Measurements from ENCODE around the gene SH3PXD2A. TPM values are rescaled to one million over a fixed set of nuclear protein-coding genes. Genes with fewer than 3 reads are reported as not detected.

Gene SH3PXD2A
- total RNA-seq, 4 donors from 2014 or later: 9.4 to 20.6 (median 11.2) TPM

DNA sequence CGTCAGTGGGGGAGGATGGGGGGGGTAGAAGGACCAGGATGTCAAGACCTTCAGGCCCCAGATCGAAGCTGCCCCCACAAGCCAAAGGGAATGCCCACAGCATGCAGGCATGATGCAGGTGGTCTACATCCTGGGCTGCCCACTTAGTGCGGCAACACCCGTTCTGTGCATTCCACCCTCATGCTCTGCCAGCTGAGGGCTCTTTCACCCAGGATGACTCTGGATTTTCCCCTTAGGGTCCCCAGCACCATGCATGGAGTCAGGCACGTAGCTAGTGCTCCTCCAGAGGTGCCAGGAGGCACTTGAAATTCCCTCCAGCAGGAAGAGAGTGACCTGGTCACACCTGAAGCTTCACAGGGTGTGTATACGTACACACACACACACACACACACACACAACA lies 66.2 kb downstream of the SH3PXD2A start:
- Histone ChIP-seq H3K27me3 (no peaks in the 10 kb centered on the region), H3K4me1 (peaks cover under 1 to 1% of the 10 kb centered on the region in 2 donors), H3K9me3 (no peaks in the 10 kb centered on the region), H3K36me3 (no peaks in the 10 kb centered on the region), H3K27ac (no peak overlapping the region), H3K4me3 (replicated peaks in 1 of 3) (no peak overlapping the region)
- TF ChIP-seq POLR2A (IDR thresholded peaks at IDR 0.05): no peak
- TF ChIP-seq, protein P1, sequence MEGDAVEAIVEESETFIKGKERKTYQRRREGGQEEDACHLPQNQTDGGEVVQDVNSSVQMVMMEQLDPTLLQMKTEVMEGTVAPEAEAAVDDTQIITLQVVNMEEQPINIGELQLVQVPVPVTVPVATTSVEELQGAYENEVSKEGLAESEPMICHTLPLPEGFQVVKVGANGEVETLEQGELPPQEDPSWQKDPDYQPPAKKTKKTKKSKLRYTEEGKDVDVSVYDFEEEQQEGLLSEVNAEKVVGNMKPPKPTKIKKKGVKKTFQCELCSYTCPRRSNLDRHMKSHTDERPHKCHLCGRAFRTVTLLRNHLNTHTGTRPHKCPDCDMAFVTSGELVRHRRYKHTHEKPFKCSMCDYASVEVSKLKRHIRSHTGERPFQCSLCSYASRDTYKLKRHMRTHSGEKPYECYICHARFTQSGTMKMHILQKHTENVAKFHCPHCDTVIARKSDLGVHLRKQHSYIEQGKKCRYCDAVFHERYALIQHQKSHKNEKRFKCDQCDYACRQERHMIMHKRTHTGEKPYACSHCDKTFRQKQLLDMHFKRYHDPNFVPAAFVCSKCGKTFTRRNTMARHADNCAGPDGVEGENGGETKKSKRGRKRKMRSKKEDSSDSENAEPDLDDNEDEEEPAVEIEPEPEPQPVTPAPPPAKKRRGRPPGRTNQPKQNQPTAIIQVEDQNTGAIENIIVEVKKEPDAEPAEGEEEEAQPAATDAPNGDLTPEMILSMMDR (IDR thresholded peaks at IDR 0.05): no peak
- intact Hi-C loops (cut with DNase I): no loop called here
- no peak for DNase-seq
- WGBS, 2 donors: 59 to 69% methylated on average over 6 of the region's 6 CpGs

DNA sequence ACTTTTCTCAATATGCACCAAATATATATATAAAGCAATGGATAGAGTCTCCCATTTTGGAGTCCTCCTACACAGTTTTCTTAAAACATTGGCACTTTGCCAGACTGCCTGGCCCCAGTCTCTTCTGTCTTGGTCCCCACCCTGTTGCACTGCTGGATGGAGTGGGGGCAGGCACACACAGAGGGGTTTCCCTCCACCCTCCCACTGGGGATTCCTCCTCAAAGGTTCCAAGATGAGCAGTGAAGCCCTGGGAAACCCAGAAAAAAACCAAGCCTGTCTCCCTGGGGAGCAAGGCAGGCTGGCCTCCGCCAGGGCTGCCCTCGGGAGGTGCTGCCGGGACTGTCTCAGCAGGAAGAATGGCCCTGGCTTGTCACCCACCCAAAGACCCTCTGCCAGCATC lies 68.0 kb downstream of the SH3PXD2A start:
- Histone ChIP-seq H3K9me3 (no peaks in the 10 kb centered on the region), H3K4me3 (replicated peaks in 1 of 3) (no peak overlapping the region), H3K4me1 (no peaks in the 10 kb centered on the region), H3K27ac (no peak overlapping the region), H3K27me3 (no peaks in the 10 kb centered on the region), H3K36me3 (no peaks in the 10 kb centered on the region)
- no peak for DNase-seq
- intact Hi-C loops (cut with DNase I): no loop called here
- 44 to 76% methylated on average over 3 of the region's 3 CpGs for WGBS, 2 donors
- TF ChIP-seq, protein P1 (IDR thresholded peaks at IDR 0.05): no peak
- no peak for TF ChIP-seq POLR2A (IDR thresholded peaks at IDR 0.05)

DNA sequence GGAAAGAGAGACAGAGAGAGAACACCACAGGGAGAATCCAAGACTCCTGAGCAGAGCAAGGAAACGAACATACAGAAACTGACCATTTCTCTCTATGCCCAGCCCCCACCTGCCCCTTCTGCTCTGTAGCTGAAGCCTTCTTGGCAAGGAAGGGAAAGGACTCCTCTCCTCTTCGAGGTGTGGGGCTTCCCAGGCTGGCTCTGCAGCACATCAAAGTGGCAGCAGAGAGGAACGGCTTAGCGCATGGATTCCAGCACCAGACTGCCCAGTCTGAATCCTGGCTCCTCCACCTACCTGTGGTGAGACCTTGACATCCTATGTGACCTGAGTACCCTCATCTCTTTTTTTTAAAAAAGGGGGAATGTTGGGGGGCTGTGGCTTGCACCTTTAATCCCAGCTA lies 69.4 kb downstream of the SH3PXD2A start:
- Histone ChIP-seq H3K36me3 (no peaks in the 10 kb centered on the region), H3K27ac (no peak overlapping the region), H3K4me3 (replicated peaks in 1 of 3) (no peak overlapping the region), H3K4me1 (no peaks in the 10 kb centered on the region), H3K27me3 (no peaks in the 10 kb centered on the region), H3K9me3 (no peaks in the 10 kb centered on the region)
- TF ChIP-seq, protein P1 (IDR thresholded peaks at IDR 0.05): no peak
- TF ChIP-seq POLR2A (IDR thresholded peaks at IDR 0.05): no peak
- 41 to 58% methylated on average over 4 of the region's 4 CpGs for WGBS, 2 donors
- no peak for DNase-seq
- intact Hi-C loops (cut with DNase I): no loop called here

DNA sequence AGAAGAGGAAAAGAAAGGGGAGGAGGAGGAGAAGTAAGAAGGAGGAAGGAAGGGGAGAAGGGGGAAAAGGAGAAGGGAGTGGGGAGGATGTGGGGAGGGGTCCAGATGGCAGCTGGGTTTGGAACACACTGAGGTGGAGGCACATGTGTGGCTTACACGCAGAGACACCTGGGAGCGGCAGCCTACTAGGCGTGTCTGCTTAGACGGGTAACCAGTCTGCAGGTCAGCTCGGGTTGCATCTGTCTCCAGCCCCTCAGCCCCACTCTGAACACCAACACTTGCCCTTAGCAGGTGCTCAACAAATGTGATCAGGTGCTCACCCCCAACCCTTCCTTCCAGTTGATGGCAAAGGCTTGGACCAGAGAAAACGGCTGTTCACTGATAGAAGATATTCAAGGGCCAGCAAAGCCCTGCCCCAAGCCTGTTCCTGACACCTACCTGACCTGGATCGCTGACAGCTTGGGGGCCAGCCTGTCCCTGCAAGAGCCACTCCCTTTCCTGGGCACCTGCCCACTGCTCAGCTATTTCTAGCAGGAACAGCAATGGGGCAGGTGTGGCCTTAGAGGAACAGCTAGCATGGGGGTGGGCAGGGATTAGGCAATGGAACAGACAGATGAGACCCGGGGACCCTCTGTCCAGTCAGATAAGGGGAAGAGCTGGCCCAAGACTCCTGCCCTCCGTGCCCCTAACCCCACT lies 70.5 kb downstream of the SH3PXD2A start:
- no peak for DNase-seq
- no peak for TF ChIP-seq POLR2A (IDR thresholded peaks at IDR 0.05)
- TF ChIP-seq, protein P1 (IDR thresholded peaks at IDR 0.05): no peak
- no peaks in the 10 kb centered on the region for H3K9me3 ChIP-seq
- H3K4me1 ChIP-seq: no peaks in the 10 kb centered on the region
- no peaks in the 10 kb centered on the region for H3K36me3 ChIP-seq
- H3K27me3 ChIP-seq: no peaks in the 10 kb centered on the region
- WGBS, 2 donors: 73 to 74% methylated on average over 8 to 9 of the region's 9 CpGs
- no peak overlapping the region for H3K27ac ChIP-seq
- intact Hi-C loops (cut with DNase I): no loop called here
- H3K4me3 ChIP-seq (replicated peaks in 1 of 3): no peak overlapping the region

DNA sequence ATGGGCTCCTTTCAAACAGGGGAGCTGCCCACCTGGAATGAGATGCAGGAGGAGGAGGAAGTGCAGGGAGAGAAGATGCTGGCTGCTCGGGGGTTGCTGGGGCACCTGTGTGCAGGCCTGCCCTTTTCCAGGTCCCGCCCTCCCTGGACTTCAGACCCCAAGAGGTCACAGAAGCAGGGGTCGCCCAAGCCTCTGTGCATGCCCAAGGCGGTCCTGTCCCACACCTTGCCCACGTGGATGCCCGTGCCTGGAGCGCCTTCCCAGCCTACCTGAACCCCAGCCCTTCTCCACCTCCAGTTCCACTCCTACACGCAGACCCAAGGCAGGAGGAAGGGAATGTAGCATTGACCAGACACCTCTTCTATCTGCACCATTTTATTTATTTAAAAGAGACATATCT lies 71.3 kb downstream of the SH3PXD2A start:
- TF ChIP-seq, protein P1 (IDR thresholded peaks at IDR 0.05): no peak
- no peak for TF ChIP-seq POLR2A (IDR thresholded peaks at IDR 0.05)
- DNase-seq: no peak
- Histone ChIP-seq H3K27ac (no peak overlapping the region), H3K27me3 (no peaks in the 10 kb centered on the region), H3K9me3 (no peaks in the 10 kb centered on the region), H3K36me3 (no peaks in the 10 kb centered on the region), H3K4me3 (replicated peaks in 1 of 3) (no peak overlapping the region), H3K4me1 (no peaks in the 10 kb centered on the region)
- 91 to 94% methylated on average over 7 of the region's 8 CpGs for WGBS, 2 donors
- intact Hi-C loops (cut with DNase I): no loop called here
